ENCODE measurements around the gene PLIN1.

- no peak for TF ChIP-seq CTCF (conservative IDR thresholded peaks at IDR 0.05; ENCODE audit: low read depth, low read length)
- TF ChIP-seq RFX5 (IDR thresholded peaks at IDR 0.05; ENCODE audit: low read depth, low read length), result no peak
- TF ChIP-seq FOS (IDR thresholded peaks at IDR 0.05; ENCODE audit: low read depth, low read length), result no peak
- TF ChIP-seq RCOR1 (IDR thresholded peaks at IDR 0.05; ENCODE audit: insufficient replicate concordance, low read length), result no peak
- TF ChIP-seq POLR2A (IDR thresholded peaks at IDR 0.05; ENCODE audit: low read depth, low read length), result no peak
- TF ChIP-seq CHD1 (IDR thresholded peaks at IDR 0.05; ENCODE audit: low read depth, low read length), result no peak
- no peak for TF ChIP-seq NFE2L2 (IDR thresholded peaks at IDR 0.05; ENCODE audit: low read depth, low read length)
- TF ChIP-seq MAZ (IDR thresholded peaks at IDR 0.05; ENCODE audit: borderline replicate concordance, low read depth, low read length), result no peak
- TF ChIP-seq CEBPB (IDR thresholded peaks at IDR 0.05; ENCODE audit: low read depth, low read length), result no peak
- TF ChIP-seq SMC3 (IDR thresholded peaks at IDR 0.05; ENCODE audit: low read depth, low read length), result no peak
These were observed 12.8 kb downstream of the PLIN1 start for GRCh38 chr15:89666184-89666857.

Measured in IMR-90 (cell line).